HPDE6-E6E7 (cell line): Measurements from ENCODE around the gene MYZAP.

Experiments
- DNase-seq: peaks from one replicate; pipeline ENCODE4 v3.0.0; 2011; ENCODE audit warnings: missing footprints; ENCODE audit errors: extremely low spot score

The MYZAP gene

GRCh38 chr15:57591822-57592367 is at the start of gene MYZAP:
Gene MYZAP (plus strand): TSS chr15:57591904. CDS start chr15:57592035, 131 bp downstream.
- peak; percentile 64 for DNase-seq

- DNase-seq, result no peak
Measured at GRCh38 chr15:57542505-57542817, 49.2 kb upstream of the MYZAP start.

- DNase-seq, result no peak
Measured at GRCh38 chr15:57544848-57545480, 46.7 kb upstream of the MYZAP start.

- no peak for DNase-seq
Measured at GRCh38 chr15:57545995-57546394, 45.7 kb upstream of the MYZAP start.

GRCh38 chr15:57547243-57547755 is 44.4 kb upstream of the MYZAP start:
- no peak for DNase-seq

GRCh38 chr15:57548351-57548750 is 43.4 kb upstream of the MYZAP start:
- DNase-seq, result no peak

- no peak for DNase-seq
Measured at GRCh38 chr15:57548835-57549234, 42.9 kb upstream of the MYZAP start.

- DNase-seq, result no peak
Measured at GRCh38 chr15:57549935-57550334, 41.8 kb upstream of the MYZAP start.

GRCh38 chr15:57550640-57551039 is 41.1 kb upstream of the MYZAP start:
- DNase-seq, result no peak

- DNase-seq, result peak; percentile 54
Measured at GRCh38 chr15:57551715-57552677, 39.7 kb upstream of the MYZAP start.

GRCh38 chr15:57552678-57553334 is 38.9 kb upstream of the MYZAP start:
- DNase-seq, result no peak

- DNase-seq, result no peak
Measured at GRCh38 chr15:57553526-57553925, 38.2 kb upstream of the MYZAP start.

- DNase-seq, result no peak
Measured at GRCh38 chr15:57554063-57554811, 37.5 kb upstream of the MYZAP start.

- no peak for DNase-seq
Measured at GRCh38 chr15:57554812-57555179, 36.9 kb upstream of the MYZAP start.

GRCh38 chr15:57555270-57555669 is 36.4 kb upstream of the MYZAP start:
- DNase-seq, result no peak

- DNase-seq, result no peak
Measured at GRCh38 chr15:57556040-57556439, 35.7 kb upstream of the MYZAP start.

- no peak for DNase-seq
Measured at GRCh38 chr15:57557267-57557666, 34.4 kb upstream of the MYZAP start.

- no peak for DNase-seq
Measured at GRCh38 chr15:57557810-57558209, 33.9 kb upstream of the MYZAP start.

GRCh38 chr15:57559875-57560274 is 31.8 kb upstream of the MYZAP start:
- DNase-seq, result peak; percentile 53

- DNase-seq, result peak; percentile 55
Measured at GRCh38 chr15:57561041-57561711, 30.5 kb upstream of the MYZAP start.
